ENCODE measurements around the gene WDR27.
"Not testable (repeated sequence)": the region's sequence is repeated elsewhere in the genome, so short reads cannot be mapped to it uniquely, and the experiment has no call there.

WDR27 gene

GRCh38 chr6:169528755-169529154 lies 173.1 kb downstream of the WDR27 start:
- DNase-seq (ENCODE audit: low spot score in 2 of 2) (no peak), ATAC-seq (replicated peaks; ENCODE audit: extremely low read depth, poor library complexity, severe bottlenecking) (no peak)
- no peaks in the 10 kb centered on the region for H3K9me3 Mint-ChIP-seq
- H3K27ac Mint-ChIP-seq (ENCODE audit: low read depth) = no peak overlapping the region
- no peaks in the 10 kb centered on the region for H3K36me3 Mint-ChIP-seq (ENCODE audit: insufficient read depth)
- no peaks in the 10 kb centered on the region for H3K27me3 Mint-ChIP-seq
- H3K4me3 Mint-ChIP-seq = no peak overlapping the region
- H3K4me1 Mint-ChIP-seq = peaks cover 10% of the 10 kb centered on the region

GRCh38 chr6:169527306-169527705 lies 174.5 kb downstream of the WDR27 start:
- no peaks in the 10 kb centered on the region for H3K9me3 Mint-ChIP-seq
- H3K4me1 Mint-ChIP-seq = peaks cover 10% of the 10 kb centered on the region
- no peak overlapping the region for H3K27ac Mint-ChIP-seq (ENCODE audit: low read depth)
- no peak for DNase-seq (ENCODE audit: low spot score in 2 of 2)
- H3K27me3 Mint-ChIP-seq = no peaks in the 10 kb centered on the region
- no peaks in the 10 kb centered on the region for H3K36me3 Mint-ChIP-seq (ENCODE audit: insufficient read depth)
- no peak overlapping the region for H3K4me3 Mint-ChIP-seq
- no peak for ATAC-seq (replicated peaks; ENCODE audit: extremely low read depth, poor library complexity, severe bottlenecking)

GRCh38 chr6:169521825-169522224 lies 180.0 kb downstream of the WDR27 start:
- Mint-ChIP-seq H3K36me3 (ENCODE audit: insufficient read depth) (no peaks in the 10 kb centered on the region), H3K27me3 (no peaks in the 10 kb centered on the region), H3K27ac (ENCODE audit: low read depth) (no peak overlapping the region), H3K9me3 (peaks cover 9% of the 10 kb centered on the region), H3K4me3 (no peak overlapping the region), H3K4me1 (no peaks in the 10 kb centered on the region)
- DNase-seq (ENCODE audit: low spot score in 2 of 2) (no peak), ATAC-seq (replicated peaks; ENCODE audit: extremely low read depth, poor library complexity, severe bottlenecking) (no peak)

GRCh38 chr6:169520104-169520503 lies 181.7 kb downstream of the WDR27 start:
- H3K36me3 Mint-ChIP-seq (ENCODE audit: insufficient read depth) = no peaks in the 10 kb centered on the region
- H3K27ac Mint-ChIP-seq (ENCODE audit: low read depth) = no peak overlapping the region
- H3K4me3 Mint-ChIP-seq = no peak overlapping the region
- peaks cover 9% of the 10 kb centered on the region for H3K9me3 Mint-ChIP-seq
- no peaks in the 10 kb centered on the region for H3K4me1 Mint-ChIP-seq
- DNase-seq (ENCODE audit: low spot score in 2 of 2) = no peak
- no peak for ATAC-seq (replicated peaks; ENCODE audit: extremely low read depth, poor library complexity, severe bottlenecking)
- H3K27me3 Mint-ChIP-seq = no peaks in the 10 kb centered on the region

GRCh38 chr6:169518451-169518850 lies 183.4 kb downstream of the WDR27 start:
- Mint-ChIP-seq H3K9me3 (peaks cover 9% of the 10 kb centered on the region), H3K4me3 (no peak overlapping the region), H3K27me3 (no peaks in the 10 kb centered on the region), H3K27ac (ENCODE audit: low read depth) (no peak overlapping the region), H3K36me3 (ENCODE audit: insufficient read depth) (no peaks in the 10 kb centered on the region), H3K4me1 (no peaks in the 10 kb centered on the region)
- ATAC-seq (replicated peaks; ENCODE audit: extremely low read depth, poor library complexity, severe bottlenecking) (no peak), DNase-seq (ENCODE audit: low spot score in 2 of 2) (no peak)

GRCh38 chr6:169513478-169514193 lies 188.2 kb downstream of the WDR27 start:
- no peak for ATAC-seq (replicated peaks; ENCODE audit: extremely low read depth, poor library complexity, severe bottlenecking)
- DNase-seq (ENCODE audit: low spot score in 2 of 2) = no peak
- no peaks in the 10 kb centered on the region for H3K36me3 Mint-ChIP-seq (ENCODE audit: insufficient read depth)
- H3K4me3 Mint-ChIP-seq = no peak overlapping the region
- H3K4me1 Mint-ChIP-seq = no peaks in the 10 kb centered on the region
- peaks cover under 1% of the 10 kb centered on the region for H3K9me3 Mint-ChIP-seq
- H3K27me3 Mint-ChIP-seq = no peaks in the 10 kb centered on the region
- no peak overlapping the region for H3K27ac Mint-ChIP-seq (ENCODE audit: low read depth)

- not testable (repeated sequence) for H3K4me3 Mint-ChIP-seq; H3K4me1 Mint-ChIP-seq; H3K27me3 Mint-ChIP-seq; ATAC-seq (replicated peaks; ENCODE audit: extremely low read depth, poor library complexity, severe bottlenecking); H3K36me3 Mint-ChIP-seq (ENCODE audit: insufficient read depth); H3K9me3 Mint-ChIP-seq; H3K27ac Mint-ChIP-seq (ENCODE audit: low read depth); DNase-seq (ENCODE audit: low spot score in 2 of 2)
Observed at GRCh38 chr6:169511785-169512184, 190.0 kb downstream of the WDR27 start.

- Mint-ChIP-seq H3K27me3 (no peaks in the 10 kb centered on the region), H3K4me1 (no peaks in the 10 kb centered on the region), H3K4me3 (no peak overlapping the region), H3K9me3 (no peaks in the 10 kb centered on the region), H3K36me3 (ENCODE audit: insufficient read depth) (no peaks in the 10 kb centered on the region), H3K27ac (ENCODE audit: low read depth) (no peak overlapping the region)
- no peak for ATAC-seq (replicated peaks; ENCODE audit: extremely low read depth, poor library complexity, severe bottlenecking)
- DNase-seq (ENCODE audit: low spot score in 2 of 2) = no peak
Observed at GRCh38 chr6:169510871-169511270, 191.0 kb downstream of the WDR27 start.

GRCh38 chr6:169508452-169508851 lies 193.4 kb downstream of the WDR27 start:
- DNase-seq (ENCODE audit: low spot score in 2 of 2) (no peak), ATAC-seq (replicated peaks; ENCODE audit: extremely low read depth, poor library complexity, severe bottlenecking) (no peak)
- Mint-ChIP-seq H3K4me3 (no peak overlapping the region), H3K4me1 (no peaks in the 10 kb centered on the region), H3K36me3 (ENCODE audit: insufficient read depth) (no peaks in the 10 kb centered on the region), H3K27me3 (no peaks in the 10 kb centered on the region), H3K27ac (ENCODE audit: low read depth) (no peak overlapping the region), H3K9me3 (no peaks in the 10 kb centered on the region)

GRCh38 chr6:169503422-169504152 lies 198.2 kb downstream of the WDR27 start:
- ATAC-seq (replicated peaks; ENCODE audit: extremely low read depth, poor library complexity, severe bottlenecking) (no peak), DNase-seq (ENCODE audit: low spot score in 2 of 2) (no peak)
- H3K36me3 Mint-ChIP-seq (ENCODE audit: insufficient read depth) = no peaks in the 10 kb centered on the region
- H3K4me1 Mint-ChIP-seq = no peaks in the 10 kb centered on the region
- no peak overlapping the region for H3K4me3 Mint-ChIP-seq
- no peak overlapping the region for H3K27ac Mint-ChIP-seq (ENCODE audit: low read depth)
- H3K9me3 Mint-ChIP-seq = no peaks in the 10 kb centered on the region
- H3K27me3 Mint-ChIP-seq = no peaks in the 10 kb centered on the region

- Mint-ChIP-seq H3K27me3 (no peaks in the 10 kb centered on the region), H3K4me1 (no peaks in the 10 kb centered on the region), H3K27ac (ENCODE audit: low read depth) (no peak overlapping the region), H3K9me3 (no peaks in the 10 kb centered on the region), H3K36me3 (ENCODE audit: insufficient read depth) (no peaks in the 10 kb centered on the region), H3K4me3 (no peak overlapping the region)
- DNase-seq (ENCODE audit: low spot score in 2 of 2) (no peak), ATAC-seq (replicated peaks; ENCODE audit: extremely low read depth, poor library complexity, severe bottlenecking) (no peak)
Observed at GRCh38 chr6:169502445-169502844, 199.4 kb downstream of the WDR27 start.

GRCh38 chr6:169501777-169502313 lies 200.0 kb downstream of the WDR27 start:
- no peak for DNase-seq (ENCODE audit: low spot score in 2 of 2)
- Mint-ChIP-seq H3K36me3 (ENCODE audit: insufficient read depth) (no peaks in the 10 kb centered on the region), H3K4me1 (no peaks in the 10 kb centered on the region)

GRCh38 chr6:169501128-169501527 lies 200.7 kb downstream of the WDR27 start:
- Mint-ChIP-seq H3K27me3 (no peaks in the 10 kb centered on the region), H3K9me3 (no peaks in the 10 kb centered on the region), H3K4me1 (no peaks in the 10 kb centered on the region), H3K36me3 (ENCODE audit: insufficient read depth) (no peaks in the 10 kb centered on the region), H3K4me3 (no peak overlapping the region), H3K27ac (ENCODE audit: low read depth) (no peak overlapping the region)
- ATAC-seq (replicated peaks; ENCODE audit: extremely low read depth, poor library complexity, severe bottlenecking) (no peak), DNase-seq (ENCODE audit: low spot score in 2 of 2) (no peak)

More at GRCh38 chr6:169501777-169502313, 200.0 kb downstream of the WDR27 start:
- H3K27ac Mint-ChIP-seq (ENCODE audit: low read depth) = no peak overlapping the region
- no peak for ATAC-seq (replicated peaks; ENCODE audit: extremely low read depth, poor library complexity, severe bottlenecking)
- H3K9me3 Mint-ChIP-seq = no peaks in the 10 kb centered on the region
- no peaks in the 10 kb centered on the region for H3K27me3 Mint-ChIP-seq
- H3K4me3 Mint-ChIP-seq = no peak overlapping the region

Data from central memory CD8-positive, alpha-beta T cell (primary cell).